GM23248 (cell line): ENCODE results near the gene SOX30. TPM values are rescaled to one million over a fixed set of nuclear protein-coding genes. Genes with fewer than 3 reads are reported as not detected.
A peak's percentile ranks its signal among the peaks of the same experiment; 100 is the strongest.

ENCODE experiments used
- DNase-seq: peaks from one replicate; pipeline ENCODE4 v3.0.0-alpha.2; 2015
- H2AFZ ChIP-seq: fragments of 200-600 bp; sonication (generic); 2 replicates; pipeline ENCODE4 v1.6.1; 2016; ENCODE audit warnings: antibody characterized with exemption
- H3F3A ChIP-seq: fragments of 200-600 bp; sonication (generic); 2 replicates; pipeline ENCODE4 v1.6.1; 2016; ENCODE audit warnings: mild to moderate bottlenecking, antibody characterized with exemption, mixed run types; ENCODE audit not compliant: insufficient read depth
- H3K27ac ChIP-seq: fragments of 200-600 bp; sonication (generic); 2 replicates; pipeline ENCODE4 v1.5.1; 2016; ENCODE audit warnings: mild to moderate bottlenecking
- H3K27me3 ChIP-seq: fragments of 200-600 bp; sonication (generic); replicated peaks from 2 replicates; pipeline ENCODE4 v1.6.1; 2016; ENCODE audit warnings: mild to moderate bottlenecking; ENCODE audit not compliant: insufficient read depth
- H3K36me3 ChIP-seq: fragments of 200-600 bp; sonication (generic); 2 replicates; pipeline ENCODE4 v1.6.1; 2016; ENCODE audit warnings: low read depth, mild to moderate bottlenecking
- H3K4me1 ChIP-seq: fragments of 200-600 bp; sonication (generic); 2 replicates; pipeline ENCODE4 v1.6.1; 2016; ENCODE audit warnings: mild to moderate bottlenecking; ENCODE audit not compliant: insufficient read depth
- H3K4me2 ChIP-seq: fragments of 200-600 bp; sonication (generic); one replicate; pipeline ENCODE4 v1.6.1; 2016; ENCODE audit warnings: mild to moderate bottlenecking; ENCODE audit not compliant: unreplicated experiment
- H3K4me3 ChIP-seq: fragments of 200-600 bp; sonication (generic); 2 replicates; pipeline ENCODE4 v1.5.1; 2016; ENCODE audit warnings: mild to moderate bottlenecking
- H3K79me2 ChIP-seq: fragments of 200-600 bp; sonication (generic); 2 replicates; pipeline ENCODE4 v1.6.1; 2016; ENCODE audit warnings: mild to moderate bottlenecking; ENCODE audit not compliant: insufficient read depth
- H3K9ac ChIP-seq: fragments of 200-600 bp; sonication (generic); 2 replicates; pipeline ENCODE4 v1.6.1; 2016; ENCODE audit warnings: mild to moderate bottlenecking
- H3K9me2 ChIP-seq: fragments of 200-600 bp; sonication (generic); 2 replicates; pipeline ENCODE4 v1.6.1; 2016; ENCODE audit warnings: mixed run types, mild to moderate bottlenecking, moderate library complexity; ENCODE audit not compliant: insufficient read depth
- H3K9me3 ChIP-seq: fragments of 200-600 bp; sonication (generic); one replicate; pipeline ENCODE4 v1.6.1; 2017; ENCODE audit warnings: low read depth
- H4K20me1 ChIP-seq: fragments of 200-600 bp; sonication (generic); 2 replicates; pipeline ENCODE4 v1.6.0; 2016; ENCODE audit not compliant: insufficient read depth
- EZH2 ChIP-seq: fragments of 200-600 bp; sonication (generic); IDR thresholded peaks from 2 replicates; pipeline ENCODE4 v1.6.1; 2018; ENCODE audit warnings: antibody characterized with exemption, mild to moderate bottlenecking; ENCODE audit not compliant: insufficient read depth, poor library complexity, severe bottlenecking
- EZH2phosphoT487 ChIP-seq: fragments of 200-600 bp; sonication (generic); IDR thresholded peaks from 2 replicates; pipeline ENCODE4 v1.6.1; 2018; ENCODE audit warnings: antibody characterized with exemption, moderate library complexity, mild to moderate bottlenecking, low read depth; ENCODE audit not compliant: insufficient read depth
- WGBS, 2 experiments: methylation state at CpG; one replicate each; pipeline ENCODE4 v1.1.6; 2015 to 2017; ENCODE audit warnings: low lambda C conversion rate in 2 of 2, low coverage in 1 of 2; ENCODE audit errors: missing lambda C conversion rate in 2 of 2; 5-methylcytosine and 5-hydroxymethylcytosine counted together
- in situ Hi-C: fragments of 300-500 bp; cut with MboI; formaldehyde crosslinking; loops from 2 replicates; pipeline ENCODE4 v1.15.0; 2020
- polyA plus RNA-seq: library from polyadenylated mRNA; unstranded; fragments of >200 nt; fragmentation: Nextera tagmentation; extraction: Ambion mirVana; gene quantifications from 2 replicates; pipeline ENCODE4 v1.2.1, GENCODE V29; 2016
- total RNA-seq: library from RNA; depleted of rRNA; stranded (reverse); fragments of >200 nt; shearing (Covaris generic); gene quantifications from 2 replicates; pipeline ENCODE4 v1.2.3, GENCODE V29; 2014

SOX30 gene
- total and polyA plus RNA-seq, 2 experiments from 2014 or later = 0.08 TPM; not detected in 1

- no peak for DNase-seq
- no peaks in the 10 kb centered on the region for H4K20me1 ChIP-seq
- H3K4me1 ChIP-seq = 0 out of 2 replicates have a peak, but pooled peaks cover 3% of the 10 kb centered on the region
- no peaks in the 10 kb centered on the region for H3K79me2 ChIP-seq
- no peak for TF ChIP-seq EZH2
- H3K27ac ChIP-seq = no peak overlapping the region
- H3K9me3 ChIP-seq = no peaks in the 10 kb centered on the region
- no peaks in the 10 kb centered on the region for H3K27me3 ChIP-seq
- in situ Hi-C loops = no loop called here
- no peaks in the 10 kb centered on the region for H3F3A ChIP-seq
- no peak overlapping the region for H3K4me3 ChIP-seq
- H3K9me2 ChIP-seq = no peaks in the 10 kb centered on the region
- no peak overlapping the region for H3K4me2 ChIP-seq
- 91% methylated on average over 8 of the region's 8 CpGs for WGBS, 2 experiments
- H3K36me3 ChIP-seq = no peaks in the 10 kb centered on the region
- no peak overlapping the region for H3K9ac ChIP-seq
- no peak overlapping the region for H2AFZ ChIP-seq
Measured at GRCh38 chr5:157672976-157673375, 20.7 kb upstream of the SOX30 start.

GRCh38 chr5:157671592-157672330, 19.5 kb upstream of the SOX30 start:
- no peaks in the 10 kb centered on the region for H3K36me3 ChIP-seq
- no peaks in the 10 kb centered on the region for H3K9me2 ChIP-seq
- H3K27ac ChIP-seq = no peak overlapping the region
- no peaks in the 10 kb centered on the region for H4K20me1 ChIP-seq
- peak overlapping the region; percentile 77 for H3K4me3 ChIP-seq
- H3F3A ChIP-seq = no peaks in the 10 kb centered on the region
- H3K9me3 ChIP-seq = no peaks in the 10 kb centered on the region
- 0 out of 2 replicates have a peak, but pooled peaks cover 3% of the 10 kb centered on the region for H3K4me1 ChIP-seq
- no peaks in the 10 kb centered on the region for H3K27me3 ChIP-seq
- H2AFZ ChIP-seq = peak overlapping the region; percentile 97
- no peak for DNase-seq
- no peaks in the 10 kb centered on the region for H3K79me2 ChIP-seq
- no peak for TF ChIP-seq EZH2
- TF ChIP-seq EZH2phosphoT487 = no peak
- 26 to 28% methylated on average over 57 of the region's 57 CpGs for whole genome bisulfite sequencing, 2 experiments
- H3K9ac ChIP-seq = peak overlapping the region; percentile 76
- H3K4me2 ChIP-seq = peak overlapping the region; percentile 71
- in situ Hi-C loops = no loop called here

- no peaks in the 10 kb centered on the region for H3K79me2 ChIP-seq
- H3K9ac ChIP-seq = peak within 1 kb of the TSS; percentile 76
- no peak within 1 kb of the TSS for H3K27ac ChIP-seq
- H3F3A ChIP-seq = no peaks in the 10 kb centered on the region
- no peaks in the 10 kb centered on the region for H3K9me3 ChIP-seq
- H4K20me1 ChIP-seq = no peaks in the 10 kb centered on the region
- peak within 1 kb of the TSS; percentile 71 for H3K4me2 ChIP-seq
- no peaks in the 10 kb centered on the region for H3K36me3 ChIP-seq
- 3 to 4% methylated on average over 56 of the region's 59 CpGs for WGBS, 2 experiments
- TF ChIP-seq EZH2phosphoT487 (no peak), EZH2 (no peak)
- no peaks in the 10 kb centered on the region for H3K9me2 ChIP-seq
- peak within 1 kb of the TSS; percentile 77 for H3K4me3 ChIP-seq
- 0 out of 2 replicates have a peak, but pooled peaks cover 3% of the 10 kb centered on the region for H3K4me1 ChIP-seq
- DNase-seq = peak; percentile 70
- H3K27me3 ChIP-seq = no peaks in the 10 kb centered on the region
- H2AFZ ChIP-seq = peak within 1 kb of the TSS; percentile 97
- in situ Hi-C loops = no loop called here
Measured at GRCh38 chr5:157670662-157671591, 18.7 kb upstream of the SOX30 start, which contains the start of gene C5orf52. TSS of gene C5orf52 (plus strand) at chr5:157671533. CDS start at chr5:157671615, 82 bp downstream.

DNA sequence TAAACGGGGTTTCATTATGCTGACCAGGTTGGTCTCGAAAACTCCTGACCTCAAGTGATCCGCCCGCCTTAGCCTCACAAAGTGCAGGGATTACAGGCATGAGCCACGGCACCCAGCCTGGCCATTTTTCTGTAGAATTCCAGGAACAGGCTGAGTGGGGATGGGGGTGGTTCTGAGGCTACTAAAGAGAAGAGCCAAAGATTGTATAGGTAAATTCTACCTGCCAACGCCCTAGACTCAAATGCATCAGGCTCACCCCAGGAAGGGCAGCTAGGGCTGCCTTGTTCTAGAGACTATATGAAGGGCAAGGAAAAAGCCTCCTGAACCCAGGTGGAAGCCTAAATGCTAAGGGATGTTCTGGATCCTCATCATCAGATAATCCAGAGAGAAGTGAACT, 17.5 kb upstream of the SOX30 start:
- no peaks in the 10 kb centered on the region for H3K27me3 ChIP-seq
- TF ChIP-seq EZH2 (no peak), EZH2phosphoT487 (no peak)
- no peak overlapping the region for H2AFZ ChIP-seq
- no peaks in the 10 kb centered on the region for H3F3A ChIP-seq
- H3K4me1 ChIP-seq = 0 out of 2 replicates have a peak, but pooled peaks cover 3% of the 10 kb centered on the region
- H3K4me3 ChIP-seq = no peak overlapping the region
- no peaks in the 10 kb centered on the region for H3K79me2 ChIP-seq
- DNase-seq = no peak
- H3K36me3 ChIP-seq = no peaks in the 10 kb centered on the region
- no peak overlapping the region for H3K4me2 ChIP-seq
- H3K9ac ChIP-seq = no peak overlapping the region
- H3K27ac ChIP-seq = no peak overlapping the region
- 90% methylated on average over 6 of the region's 6 CpGs for WGBS, 2 experiments
- no peaks in the 10 kb centered on the region for H3K9me3 ChIP-seq
- in situ Hi-C loops = no loop called here
- no peaks in the 10 kb centered on the region for H4K20me1 ChIP-seq
- no peaks in the 10 kb centered on the region for H3K9me2 ChIP-seq
